HG03280 (cell line): ENCODE data around the gene EGLN3.

Experiments
- ATAC-seq: cut with Tn5 transposase; IDR thresholded peaks from one replicate; pipeline ENCODE4 v1.9.1; 2021; ENCODE audit warnings: mild to moderate bottlenecking, moderate library complexity; ENCODE audit not compliant: unreplicated experiment

Gene EGLN3

DNA sequence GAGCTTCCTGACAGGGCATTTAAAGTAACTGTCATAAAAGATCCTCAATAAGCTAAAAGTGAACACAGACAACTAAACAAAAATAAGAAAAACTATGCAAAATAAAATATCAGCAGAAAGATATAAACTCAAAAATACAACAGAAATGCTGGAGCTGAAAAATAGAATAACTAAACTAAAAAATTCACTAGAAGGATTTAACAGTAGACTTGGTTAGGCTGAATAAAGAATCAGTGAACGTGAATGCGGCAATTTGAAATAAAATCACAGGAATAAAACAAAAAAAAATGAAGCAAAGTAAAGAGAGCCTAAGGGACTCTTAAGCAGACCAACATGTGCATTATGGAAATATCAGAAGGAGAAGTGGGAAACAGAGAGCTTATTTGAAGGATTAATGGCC, 74.6 kb downstream of the EGLN3 start:
- ATAC-seq, result no peak
